Measurements from ENCODE around the gene RAD54L.

GRCh38 chr1:46218443-46218842 is 29.1 kb upstream of the RAD54L start:
- no peak for TF ChIP-seq CTCF (IDR thresholded peaks at IDR 0.05)
- TF ChIP-seq EZH2 (IDR thresholded peaks at IDR 0.05; ENCODE audit: borderline replicate concordance, insufficient read depth, low read depth, low read length, poor library complexity, severe bottlenecking), result no peak

Data from B cell (primary cell).